Activated naive CD4-positive, alpha-beta T cell treated with anti-CD3 and anti-CD28 coated beads, Interleukin-2, amount 50 U/mL, for 16 hours (primary cell): ENCODE data around the gene EXOC4.

Experiments
- DNase-seq: peaks from one replicate; pipeline ENCODE4 v3.0.0-alpha.2; 2020

Gene EXOC4

DNA sequence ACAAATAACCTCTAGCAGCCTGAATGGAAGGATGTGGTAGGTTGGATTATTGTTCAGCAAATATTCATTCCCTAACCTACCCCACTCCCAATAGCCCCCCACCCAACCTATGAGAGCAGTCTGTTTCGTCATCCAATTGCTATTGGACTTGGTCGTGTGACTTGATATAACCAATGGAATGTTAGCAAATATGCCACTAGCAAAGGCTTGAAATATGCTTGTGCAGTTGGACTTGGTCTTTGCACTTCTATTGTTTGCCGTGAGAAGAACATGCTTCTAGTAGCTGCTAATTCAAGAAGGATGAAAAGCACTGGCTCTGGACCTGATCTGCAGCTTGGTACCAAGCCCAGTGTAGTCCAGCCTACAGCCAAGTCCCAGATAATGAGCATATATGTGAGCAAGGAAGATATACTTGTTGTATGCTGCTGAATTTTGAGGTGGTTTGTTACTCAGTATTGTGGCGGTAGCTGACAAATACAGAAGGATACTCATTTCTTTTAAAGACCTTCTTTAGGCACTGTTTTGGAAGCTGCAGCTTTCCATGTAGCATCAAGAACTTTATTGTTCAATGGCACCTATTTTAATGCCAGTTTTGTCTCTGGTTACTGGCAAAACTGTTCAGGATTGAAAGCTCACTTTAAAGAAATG lies 180.4 kb downstream of the EXOC4 start:
- no peak for DNase-seq

DNA sequence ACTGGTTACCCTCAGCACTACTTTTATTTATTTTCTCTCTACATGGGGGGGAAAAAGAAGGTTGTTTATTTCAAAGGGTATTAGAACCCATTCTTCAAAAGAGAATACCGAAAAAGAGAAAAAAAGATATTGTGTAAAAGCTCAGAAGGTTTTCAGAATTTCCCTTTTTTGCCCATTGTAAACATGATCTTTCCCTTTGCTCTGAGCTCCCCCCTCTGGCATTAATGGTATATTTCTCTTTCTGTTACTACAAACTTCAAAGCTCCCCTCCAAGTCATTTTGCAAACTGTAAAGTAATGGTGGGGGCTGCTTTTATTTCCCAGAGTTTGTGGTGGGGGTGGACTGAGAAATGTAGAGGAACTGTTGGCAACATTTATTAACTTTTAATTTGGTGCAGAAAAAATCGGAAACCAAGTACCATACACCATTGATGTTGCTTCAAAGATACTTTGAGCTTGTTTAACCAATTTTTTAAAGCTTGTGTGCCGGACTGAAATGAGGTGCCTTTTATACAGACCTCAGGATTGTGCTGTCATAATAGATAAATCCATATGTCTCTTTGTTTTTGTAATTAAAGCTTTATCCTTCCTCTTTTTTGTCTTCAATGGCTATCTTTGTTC lies 181.5 kb downstream of the EXOC4 start:
- DNase-seq, result no peak

DNA sequence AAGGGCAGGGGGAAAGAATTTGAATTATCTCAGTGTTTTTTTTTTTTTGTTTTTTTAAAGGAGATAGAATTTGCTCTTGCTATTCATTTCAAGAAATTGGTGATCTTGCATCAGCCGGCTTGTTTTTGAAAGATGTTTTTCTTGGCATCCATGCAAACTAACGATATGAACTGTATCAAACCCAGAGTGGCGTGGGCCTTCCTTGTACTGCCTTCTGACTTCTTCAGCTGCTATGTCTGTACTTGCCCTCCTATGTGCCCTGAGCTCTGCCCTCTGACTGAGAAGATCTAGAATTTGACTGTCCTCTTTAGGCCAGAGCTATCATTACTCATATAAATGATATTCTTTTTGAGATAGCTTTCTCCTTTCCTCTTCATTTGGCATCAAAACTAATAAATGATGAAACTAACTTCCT lies 183.1 kb downstream of the EXOC4 start:
- DNase-seq, result no peak

DNA sequence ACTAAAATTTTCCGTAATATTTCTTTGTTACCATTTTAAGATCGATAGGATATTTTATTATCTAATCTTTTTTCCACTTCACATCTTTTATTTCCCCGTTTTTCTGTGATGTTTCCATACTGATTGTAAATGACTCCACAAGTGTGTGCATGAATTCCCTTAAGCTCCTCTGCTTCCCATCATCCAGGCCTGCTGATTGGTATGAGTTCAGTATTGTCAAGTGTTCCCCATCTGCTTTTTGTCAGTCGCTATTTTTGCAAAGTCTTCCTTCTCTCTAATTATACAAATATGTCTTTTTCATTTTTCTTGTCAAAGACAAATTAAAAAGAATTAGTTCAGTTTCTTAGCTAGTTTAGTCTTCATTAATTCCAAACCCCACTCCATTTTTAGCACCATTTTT lies 184.7 kb downstream of the EXOC4 start:
- DNase-seq, result no peak

DNA sequence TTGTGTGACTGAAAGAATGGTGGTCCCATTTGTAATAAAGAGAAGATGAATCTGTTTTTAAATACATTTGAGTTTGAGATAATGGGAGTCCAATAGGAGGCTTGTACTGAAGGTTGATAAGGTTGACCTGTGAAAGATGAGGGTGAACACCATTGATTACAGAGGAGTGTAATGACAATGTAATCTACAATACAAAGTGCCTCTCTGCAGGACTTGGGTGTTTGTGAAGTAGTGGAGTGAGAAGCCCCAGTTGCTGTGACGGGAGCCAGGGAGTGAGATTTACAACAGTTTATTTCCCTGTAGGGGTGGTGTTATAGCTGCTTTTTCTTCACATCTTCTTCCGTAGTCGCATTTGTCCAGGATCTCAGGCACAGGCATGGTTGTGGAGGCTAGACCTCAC lies 189.9 kb downstream of the EXOC4 start:
- no peak for DNase-seq

DNA sequence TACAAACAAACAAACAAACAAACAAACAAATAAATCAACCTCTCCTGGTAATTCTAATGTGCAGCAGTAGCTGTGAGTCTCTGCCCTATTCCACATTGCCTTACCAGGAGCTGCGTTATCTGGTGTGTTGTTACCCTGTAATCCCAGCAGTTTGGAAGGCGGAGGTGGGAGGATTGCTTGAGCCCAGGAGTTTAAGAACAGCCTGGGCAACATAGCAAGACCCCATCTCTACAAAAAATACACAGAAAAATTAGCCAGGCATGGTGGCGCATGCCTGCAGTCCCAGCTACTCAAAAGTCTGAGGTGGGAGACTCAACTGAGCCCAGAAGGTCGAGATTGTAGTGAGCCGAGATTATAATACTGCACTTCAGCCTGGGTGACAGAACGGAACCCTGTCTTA lies 192.7 kb downstream of the EXOC4 start:
- no peak for DNase-seq

DNA sequence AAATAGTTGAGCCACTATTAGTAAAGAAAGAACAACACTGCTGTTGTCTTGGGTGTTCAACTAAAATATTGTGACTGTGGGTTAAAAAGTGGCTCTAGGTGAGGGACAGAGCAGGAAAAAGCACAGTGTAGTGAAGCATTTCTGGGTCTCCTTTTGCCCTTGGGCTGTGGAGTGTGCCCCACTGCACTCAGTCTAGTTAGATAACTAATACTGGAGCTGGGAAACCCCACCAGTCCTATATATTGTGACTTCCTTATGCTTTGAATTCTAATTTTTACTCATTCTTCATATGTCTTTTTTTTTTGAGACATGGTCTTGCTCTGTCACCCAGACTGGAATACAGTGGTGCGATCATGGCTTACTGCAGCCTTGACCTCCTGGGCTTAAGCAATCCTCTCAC lies 195.1 kb downstream of the EXOC4 start:
- no peak for DNase-seq

DNA sequence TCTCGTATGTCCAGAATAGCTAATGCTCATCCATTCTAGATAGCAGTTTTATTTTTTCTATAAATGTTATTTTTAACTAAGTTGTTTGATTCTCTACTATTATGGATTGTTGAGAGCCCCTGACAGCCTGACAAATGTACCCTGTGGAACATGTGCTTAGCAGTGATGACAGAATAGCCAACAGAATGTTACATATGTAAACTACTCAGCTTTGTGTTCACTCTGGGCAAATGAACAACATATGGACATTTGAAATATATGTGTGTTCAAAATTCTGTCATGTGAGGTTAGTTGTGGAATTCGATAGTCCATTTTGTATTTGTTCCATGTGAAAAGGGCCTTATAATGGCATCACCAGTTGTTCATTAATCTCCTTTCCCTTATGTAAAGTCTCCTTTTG lies 199.7 kb downstream of the EXOC4 start:
- no peak for DNase-seq

DNA sequence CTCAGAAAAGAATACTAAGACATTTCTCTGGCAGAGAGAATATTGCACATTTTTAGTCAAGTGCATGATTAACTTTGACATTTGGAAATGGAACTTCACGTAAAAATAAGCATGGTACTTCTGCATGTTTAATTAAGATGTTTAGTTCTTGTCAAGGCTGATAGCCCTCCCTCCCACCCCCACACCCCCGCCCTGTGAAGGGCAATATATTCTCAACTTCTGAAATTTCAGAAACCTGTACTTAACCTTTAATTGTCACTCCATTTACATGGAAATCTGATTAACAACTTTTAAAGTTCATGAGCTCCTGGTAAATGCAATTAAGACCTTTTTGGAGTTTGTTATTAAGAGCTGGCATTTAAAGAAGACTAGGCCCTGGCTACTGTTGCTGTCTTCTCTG lies 205.8 kb downstream of the EXOC4 start:
- DNase-seq, result no peak

DNA sequence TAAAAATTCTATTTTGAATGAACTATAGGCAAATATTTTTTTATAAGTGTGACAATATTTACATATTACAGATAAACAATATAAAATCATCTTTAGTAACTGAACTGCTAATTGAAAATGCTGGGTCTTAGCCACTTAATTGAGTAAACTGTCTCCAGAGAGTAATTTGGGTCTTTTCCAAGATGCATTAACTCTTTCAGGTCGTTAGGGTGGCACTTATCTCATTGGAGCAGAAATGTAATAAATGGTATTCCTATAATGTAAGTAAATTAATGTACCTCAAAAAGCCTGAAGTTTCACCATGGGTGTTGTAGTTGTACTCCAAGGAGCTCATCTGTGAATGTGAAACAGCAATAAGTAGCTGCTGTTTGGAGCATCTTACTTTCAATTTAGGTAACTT lies 208.5 kb downstream of the EXOC4 start:
- DNase-seq, result no peak

DNA sequence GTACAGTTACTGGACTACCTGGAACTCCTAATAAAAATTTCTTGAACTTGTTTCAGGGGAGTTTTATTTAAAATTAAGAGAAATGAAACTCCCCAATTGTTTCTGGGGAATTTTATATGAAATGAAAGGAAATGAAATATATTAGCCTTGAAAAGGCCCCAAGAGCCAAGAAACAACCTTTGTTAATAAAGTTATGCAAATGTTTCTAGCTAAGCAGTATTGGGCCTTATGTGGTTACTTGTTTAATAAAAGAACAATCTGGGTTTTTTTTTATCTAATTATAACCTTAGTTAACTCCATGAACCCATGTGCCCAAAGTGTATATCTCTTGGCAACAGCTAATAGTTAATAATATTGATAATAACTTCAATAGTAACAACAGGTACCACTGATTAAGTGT lies 222.8 kb downstream of the EXOC4 start:
- DNase-seq, result no peak

DNA sequence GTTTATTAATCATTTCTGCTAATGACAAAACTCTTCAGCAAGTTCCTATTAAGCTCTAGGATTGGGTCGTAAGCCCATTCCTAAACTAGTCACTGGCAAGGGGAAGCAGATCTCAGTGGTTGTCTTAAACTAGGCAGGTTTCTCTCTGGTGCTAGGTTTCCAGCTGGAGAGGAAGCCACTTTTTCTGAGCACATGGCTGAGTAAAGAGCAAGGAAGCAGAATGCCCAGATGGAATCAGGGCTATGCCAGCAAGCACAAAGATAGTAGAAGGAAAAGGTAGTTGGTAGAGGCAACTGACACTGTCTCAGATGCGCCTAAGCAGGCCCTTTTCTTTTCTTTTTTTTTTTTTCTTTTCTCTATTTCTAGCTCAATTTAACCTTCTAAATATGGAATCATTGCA lies 224.9 kb downstream of the EXOC4 start:
- DNase-seq, result no peak

DNA sequence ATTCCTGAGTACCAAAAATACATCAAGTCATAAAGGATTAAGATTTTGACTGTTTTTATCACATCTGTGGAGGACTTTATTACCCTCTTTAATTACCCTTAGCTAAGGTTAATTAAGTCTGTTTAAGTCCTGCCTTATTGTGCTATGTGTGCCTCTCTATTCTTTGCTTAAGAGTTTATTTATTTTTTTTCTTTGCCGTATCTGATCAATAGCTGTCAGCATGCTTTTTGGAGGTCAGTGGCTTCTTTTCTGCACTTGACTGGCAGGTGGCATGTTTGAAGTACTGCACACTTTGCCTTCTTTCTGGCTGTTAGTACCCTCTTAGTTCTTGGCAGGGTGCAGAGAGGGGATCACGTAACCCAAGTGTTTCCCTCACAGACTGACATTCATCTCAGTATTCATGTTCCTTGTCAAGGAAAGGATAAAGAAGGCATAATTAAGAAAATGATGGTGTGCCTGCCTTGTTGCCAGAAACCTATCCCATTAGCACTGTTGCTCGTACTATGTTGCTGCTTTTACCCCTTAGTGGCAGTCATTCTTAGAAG lies 225.8 kb downstream of the EXOC4 start:
- no peak for DNase-seq

DNA sequence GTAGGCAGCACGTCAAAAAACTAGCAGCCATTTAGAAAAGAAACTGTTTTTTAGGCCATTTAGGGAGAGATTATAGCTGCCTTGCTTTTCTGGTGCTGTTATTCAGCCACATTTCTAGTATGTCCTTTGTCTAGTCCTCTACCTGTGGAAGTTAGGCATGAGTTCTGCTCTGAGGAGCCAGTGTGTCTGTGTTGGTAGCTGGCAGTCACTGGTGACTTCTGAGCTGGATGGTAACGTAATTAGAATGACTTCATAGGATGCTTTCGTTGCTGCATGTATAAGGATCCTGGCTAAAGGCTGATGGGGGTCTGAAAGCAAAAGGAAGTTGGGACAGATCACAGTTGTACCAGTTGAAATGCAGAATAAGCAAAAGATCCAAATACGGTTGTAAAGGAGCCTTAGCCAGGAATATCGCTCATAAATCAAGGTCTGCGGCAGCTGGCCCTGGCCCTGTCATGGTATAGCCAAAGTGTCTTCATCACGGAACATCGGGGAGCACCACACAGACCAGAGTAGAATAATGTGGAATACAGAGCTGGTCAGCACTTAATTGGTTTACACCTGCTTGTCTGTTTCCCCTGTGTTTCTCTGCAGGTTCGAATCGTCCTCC lies 226.7 kb downstream of the EXOC4 start:
- no peak for DNase-seq

DNA sequence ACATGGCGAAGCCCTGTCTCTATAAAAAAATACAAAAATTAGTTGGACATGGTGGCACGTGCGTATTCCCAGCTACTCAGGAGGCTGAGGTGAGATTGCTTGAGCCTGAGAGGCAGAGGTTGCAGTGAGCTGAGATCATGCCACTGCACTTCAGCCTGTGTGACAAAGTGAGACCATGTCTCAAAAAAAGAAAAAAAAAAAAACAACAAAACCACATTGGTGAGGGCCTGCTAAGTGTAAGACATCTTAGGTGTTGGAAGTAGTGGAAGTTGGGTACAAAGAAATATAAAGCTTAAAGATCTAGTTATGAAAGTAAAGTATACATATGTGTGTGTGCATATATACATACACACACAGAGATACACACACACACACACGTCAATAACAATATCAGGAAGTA lies 228.0 kb downstream of the EXOC4 start:
- no peak for DNase-seq

DNA sequence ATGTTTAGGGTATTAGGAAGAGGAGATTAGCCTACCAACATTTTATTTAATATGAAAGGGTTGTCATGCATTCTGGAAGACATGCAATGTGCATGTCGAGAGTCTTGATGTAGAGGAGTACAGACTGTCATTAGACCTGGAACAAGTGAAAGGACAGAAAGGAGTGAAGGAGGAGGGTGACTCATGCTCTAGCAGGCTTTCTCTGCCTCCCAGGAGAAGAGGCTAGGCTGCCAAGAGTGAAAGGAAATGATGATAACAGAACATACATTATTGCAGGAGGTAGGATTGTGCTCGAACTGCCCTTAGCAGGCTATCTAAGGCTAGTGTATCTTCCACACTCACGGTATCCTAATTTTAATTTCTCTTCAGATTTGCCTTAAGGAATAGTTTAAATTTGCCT lies 228.8 kb downstream of the EXOC4 start:
- no peak for DNase-seq

DNA sequence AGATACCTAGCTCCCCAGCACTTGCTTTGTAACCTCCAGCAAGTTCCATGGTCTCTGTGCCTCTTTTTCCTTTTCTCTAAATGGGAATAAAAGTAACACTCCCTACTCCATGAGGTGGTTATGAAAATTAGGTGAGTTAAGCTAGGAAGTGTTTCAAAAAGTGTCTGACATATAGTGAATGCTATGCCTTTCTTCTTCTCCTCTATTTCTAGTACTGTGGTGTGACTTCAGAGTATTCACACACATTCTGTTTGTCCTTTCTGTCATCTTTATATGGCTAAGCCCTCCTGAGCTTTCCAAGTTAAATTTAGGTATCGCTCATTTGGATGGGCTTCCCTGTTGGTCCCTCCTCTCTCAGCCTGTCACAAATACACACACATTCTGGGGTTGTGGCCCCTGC lies 229.7 kb downstream of the EXOC4 start:
- no peak for DNase-seq

DNA sequence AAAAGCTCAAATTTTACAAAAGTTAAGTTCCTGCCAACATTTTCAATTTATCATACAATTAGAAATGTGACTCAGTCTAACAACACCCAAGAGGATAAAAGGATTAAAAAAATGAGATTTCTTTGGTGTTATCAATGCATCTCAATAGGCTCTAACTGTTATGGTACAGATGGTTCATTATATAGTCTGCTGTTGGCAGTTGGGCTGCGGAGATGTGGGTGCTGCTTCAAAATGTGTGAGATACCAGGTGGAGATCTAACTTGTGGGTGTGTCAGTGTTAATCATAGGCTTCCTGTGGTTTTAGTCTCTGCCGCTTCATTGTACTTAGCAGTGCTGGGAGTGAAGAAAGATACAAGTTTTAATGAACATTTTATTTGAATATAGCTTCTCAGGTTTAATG lies 231.2 kb downstream of the EXOC4 start:
- DNase-seq, result peak; percentile 14

DNA sequence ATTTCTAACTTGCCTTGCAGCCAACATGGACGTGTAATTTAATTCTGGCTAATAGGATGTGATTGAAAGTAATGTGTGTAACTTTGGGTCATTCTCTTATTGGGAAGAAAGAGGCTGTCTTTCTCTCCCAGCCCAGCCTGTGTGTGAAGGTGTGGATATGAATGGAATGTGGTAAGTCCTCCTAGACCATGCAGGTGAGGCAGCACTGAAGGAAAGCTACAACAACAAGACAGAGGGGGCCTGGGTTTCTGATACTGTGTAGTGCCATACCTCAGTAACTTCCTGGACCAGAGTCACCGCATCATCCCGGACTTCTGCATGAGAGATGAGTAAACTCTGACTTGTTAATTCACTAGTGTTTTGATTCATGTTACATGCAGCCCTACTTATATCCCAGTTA lies 237.0 kb downstream of the EXOC4 start:
- no peak for DNase-seq

DNA sequence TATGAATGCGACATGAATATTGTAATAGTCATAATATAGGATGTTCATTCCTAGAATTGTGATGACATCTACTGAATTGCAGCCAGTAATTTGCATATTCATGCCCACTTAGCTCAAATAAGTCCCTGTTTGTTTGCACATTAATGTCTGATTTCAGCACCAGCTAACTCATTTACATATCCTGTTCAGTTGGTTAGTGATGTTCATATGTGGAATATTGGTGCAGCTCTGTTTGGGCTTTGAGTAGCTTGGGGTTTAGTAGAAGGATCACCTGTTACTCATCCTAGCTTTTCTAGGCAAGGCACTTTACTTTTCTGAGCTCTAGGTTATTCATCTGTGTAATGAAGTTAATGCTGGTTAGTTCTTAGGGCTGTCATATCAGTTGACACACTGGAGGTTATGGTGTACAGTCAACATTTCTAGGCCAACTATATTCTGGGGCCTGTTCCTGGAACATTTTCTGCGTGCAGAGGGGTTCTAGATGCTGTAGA lies 238.4 kb downstream of the EXOC4 start:
- DNase-seq, result no peak

DNA sequence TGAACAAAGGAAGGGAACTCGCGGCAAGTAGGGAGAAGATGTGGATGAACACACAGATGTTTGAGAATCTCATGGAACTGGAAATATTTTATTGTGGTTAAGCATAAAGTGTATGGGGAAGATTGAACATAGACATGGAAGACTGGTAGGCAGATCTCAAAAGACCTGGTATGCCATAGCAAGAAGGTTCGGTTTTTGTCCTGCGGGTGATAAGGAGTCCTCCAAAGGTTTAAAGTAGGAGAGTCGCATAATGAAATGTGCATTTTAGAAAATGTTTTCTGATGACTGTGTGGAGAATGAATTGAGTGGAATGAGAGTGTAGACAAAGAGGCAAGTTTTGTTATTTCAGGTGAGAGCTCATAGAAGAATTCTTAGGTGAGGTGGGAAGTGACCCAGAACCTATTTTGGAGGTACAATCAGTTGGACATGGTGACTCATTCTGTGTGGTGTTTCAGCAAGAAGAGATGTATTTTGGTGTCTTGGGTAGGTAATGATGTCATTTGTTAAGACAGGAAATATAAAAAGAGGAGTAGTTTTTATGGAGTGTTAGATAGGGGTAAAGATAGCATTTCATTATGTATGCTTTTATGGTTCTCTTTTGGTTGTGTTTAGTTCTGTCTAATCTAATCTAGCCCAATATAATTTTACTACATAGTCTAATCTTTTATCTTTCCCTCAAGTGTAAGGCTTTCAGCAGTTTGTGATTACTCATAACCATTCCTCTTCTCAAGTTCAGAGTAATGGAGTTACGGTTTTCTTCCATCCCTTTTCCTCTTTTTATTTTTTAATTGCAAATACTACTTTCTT lies 239.2 kb downstream of the EXOC4 start:
- DNase-seq, result no peak

DNA sequence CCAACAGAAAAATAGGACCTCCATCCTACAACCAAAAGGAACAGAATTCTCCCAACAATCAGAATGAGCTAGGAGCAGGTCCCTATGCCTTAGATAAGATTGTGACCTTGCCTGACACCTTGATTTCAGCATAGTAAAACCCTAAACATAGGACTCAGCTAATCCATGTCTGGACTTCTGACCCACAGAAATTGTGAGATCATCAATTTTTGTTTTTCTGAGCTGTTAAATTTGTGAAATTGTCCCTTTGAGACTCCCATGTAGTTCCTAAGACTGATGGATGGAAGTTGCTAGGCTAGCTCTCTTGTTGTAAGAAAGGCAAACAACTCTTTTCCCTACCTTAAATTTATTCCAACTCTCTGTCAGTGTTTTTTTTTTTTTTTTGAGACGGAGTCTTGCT lies 244.2 kb downstream of the EXOC4 start:
- DNase-seq, result no peak

DNA sequence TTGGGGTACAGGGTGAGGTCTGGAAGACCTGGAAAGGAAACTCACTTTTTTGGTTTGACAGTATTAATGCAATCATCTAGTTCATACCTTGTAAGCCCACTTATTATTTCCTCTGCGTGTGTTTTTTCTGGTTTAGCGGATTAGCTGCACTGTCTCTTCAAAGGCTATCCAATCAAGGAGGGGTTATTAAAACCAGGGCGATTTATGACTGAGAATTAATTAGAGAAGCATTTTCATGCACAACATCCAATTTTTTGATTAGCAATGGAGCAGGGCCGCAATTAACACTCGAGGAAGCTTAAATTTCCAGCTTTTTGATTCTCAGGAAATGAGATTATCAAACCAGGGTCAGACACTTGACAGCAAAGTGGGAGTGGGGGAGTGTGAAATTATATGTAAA lies 248.9 kb downstream of the EXOC4 start:
- DNase-seq, result no peak

DNA sequence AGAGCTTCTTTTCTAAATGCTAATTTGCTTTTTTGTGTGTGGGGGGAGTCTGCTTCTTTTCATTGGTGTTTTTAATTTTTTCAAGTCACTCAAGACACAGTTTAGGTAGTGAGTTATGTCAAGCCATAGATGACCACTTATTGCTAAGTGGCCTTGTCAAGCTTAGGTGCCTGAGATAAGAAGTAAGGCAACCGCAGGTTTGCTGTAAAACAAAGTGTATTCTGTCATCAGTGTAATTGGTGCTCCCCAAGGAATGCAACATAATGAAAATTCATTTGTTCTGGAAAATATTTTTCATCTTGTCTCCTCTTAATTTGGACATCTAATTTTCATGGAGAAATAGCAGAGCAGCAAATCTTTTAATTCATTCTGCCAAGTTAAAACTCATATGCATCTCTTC lies 249.6 kb downstream of the EXOC4 start:
- no peak for DNase-seq
